Measurements from ENCODE around the gene ZNF526.

- TF ChIP-seq CTCF (IDR thresholded peaks at IDR 0.05; ENCODE audit: low read length) (no peak), EZH2 (IDR thresholded peaks at IDR 0.05; ENCODE audit: borderline replicate concordance, low read length) (no peak)
Observed at GRCh38 chr19:42193294-42193693, 26.8 kb upstream of the ZNF526 start.
